ENCODE measurements around the gene IPCEF1. TPM values are rescaled to one million over a fixed set of nuclear protein-coding genes. Genes with fewer than 3 reads are reported as not detected.

Gene IPCEF1
- total RNA-seq, 3 donors from 2014 or later, result 1.8 to 3.4 (median 2.3) TPM

DNA sequence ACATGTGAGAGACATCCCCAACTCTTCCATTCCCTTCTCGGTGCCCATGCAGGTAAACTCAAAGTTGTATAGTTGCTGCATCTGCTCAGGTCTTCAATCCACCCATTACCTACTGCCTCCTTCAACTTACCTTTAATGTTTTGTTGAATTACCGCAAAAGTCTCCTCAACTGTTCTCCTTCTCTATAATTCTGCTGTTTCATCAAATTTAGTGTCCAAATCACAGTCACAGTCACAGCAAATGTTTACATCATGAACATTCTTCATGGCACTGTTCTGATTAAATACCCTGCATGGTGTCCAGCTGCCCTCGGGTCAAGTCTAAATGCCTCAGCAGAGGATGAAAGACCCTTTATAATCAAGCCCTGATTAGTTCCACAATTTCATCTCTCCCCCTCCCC is 130.1 kb downstream of the IPCEF1 start:
- intact Hi-C loops (cut with DNase I, micrococcal nuclease), result no loop called here
- Histone ChIP-seq H3K4me1 (ENCODE audit: low read depth) (no peaks in the 10 kb centered on the region), H3K36me3 (ENCODE audit: low read depth) (no peaks in the 10 kb centered on the region), H3K9me3 (no peaks in the 10 kb centered on the region), H3K4me3 (no peak overlapping the region)
- ATAC-seq (no peak), DNase-seq (no peak)
- TF ChIP-seq CTCF (IDR thresholded peaks at IDR 0.05), result no peak

GRCh38 chr6:154223296-154223695 is 133.3 kb downstream of the IPCEF1 start:
- Histone ChIP-seq H3K9me3 (no peaks in the 10 kb centered on the region), H3K4me3 (no peak overlapping the region), H3K36me3 (ENCODE audit: low read depth) (no peaks in the 10 kb centered on the region), H3K4me1 (ENCODE audit: low read depth) (no peaks in the 10 kb centered on the region)
- ATAC-seq (no peak), DNase-seq (no peak)
- TF ChIP-seq CTCF (IDR thresholded peaks at IDR 0.05), result no peak
- intact Hi-C loops (cut with DNase I, micrococcal nuclease), result no loop called here

DNA sequence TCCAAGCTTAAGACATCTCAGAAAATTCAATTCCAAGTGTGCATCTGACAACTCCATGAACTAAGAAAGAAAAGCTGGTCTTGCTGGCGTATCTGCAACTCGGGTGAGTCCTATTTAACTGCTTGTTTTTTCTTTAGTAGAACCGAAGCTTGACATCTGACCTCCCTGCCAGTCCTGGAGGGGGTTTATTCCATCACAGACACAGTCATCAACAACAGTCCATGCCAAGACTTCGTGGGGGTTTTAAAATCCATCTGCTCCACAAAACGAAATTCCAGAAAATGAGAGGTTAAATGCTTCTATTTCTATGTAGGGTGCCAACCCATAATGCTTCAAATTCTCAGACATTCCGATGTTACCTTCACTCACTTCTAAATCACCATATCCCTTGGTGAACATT is 133.9 kb downstream of the IPCEF1 start:
- no peaks in the 10 kb centered on the region for H3K9me3 ChIP-seq
- intact Hi-C loops (cut with DNase I, micrococcal nuclease), result no loop called here
- no peak for TF ChIP-seq CTCF (IDR thresholded peaks at IDR 0.05)
- DNase-seq (no peak), ATAC-seq (no peak)
- no peaks in the 10 kb centered on the region for H3K4me1 ChIP-seq (ENCODE audit: low read depth)
- no peaks in the 10 kb centered on the region for H3K36me3 ChIP-seq (ENCODE audit: low read depth)
- H3K4me3 ChIP-seq, result no peak overlapping the region

DNA sequence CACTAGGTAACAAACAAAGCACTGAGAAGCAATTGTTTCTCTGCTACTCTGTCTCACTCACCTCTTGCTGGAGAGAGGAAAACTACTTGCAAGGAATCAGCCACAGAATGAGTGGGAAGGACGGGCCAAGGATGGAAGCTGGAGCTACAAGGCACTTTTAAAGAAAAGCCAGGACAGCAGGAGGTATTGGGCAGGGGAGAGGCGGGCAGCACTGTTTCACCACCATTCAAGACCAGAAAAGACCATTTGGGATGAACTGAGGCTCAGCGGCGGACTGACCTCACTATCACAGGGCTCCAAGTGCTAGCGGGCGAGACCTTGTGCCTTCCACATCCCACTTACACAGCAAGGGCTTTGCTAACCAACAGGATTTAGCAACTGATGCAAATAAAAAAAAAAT is 137.4 kb downstream of the IPCEF1 start:
- intact Hi-C loops (cut with DNase I, micrococcal nuclease), result no loop called here
- no peak for ATAC-seq
- H3K36me3 ChIP-seq (ENCODE audit: low read depth), result no peaks in the 10 kb centered on the region
- no peak for TF ChIP-seq CTCF (IDR thresholded peaks at IDR 0.05)
- no peak for DNase-seq
- H3K9me3 ChIP-seq, result no peaks in the 10 kb centered on the region
- no peaks in the 10 kb centered on the region for H3K4me1 ChIP-seq (ENCODE audit: low read depth)
- H3K4me3 ChIP-seq, result no peak overlapping the region

DNA sequence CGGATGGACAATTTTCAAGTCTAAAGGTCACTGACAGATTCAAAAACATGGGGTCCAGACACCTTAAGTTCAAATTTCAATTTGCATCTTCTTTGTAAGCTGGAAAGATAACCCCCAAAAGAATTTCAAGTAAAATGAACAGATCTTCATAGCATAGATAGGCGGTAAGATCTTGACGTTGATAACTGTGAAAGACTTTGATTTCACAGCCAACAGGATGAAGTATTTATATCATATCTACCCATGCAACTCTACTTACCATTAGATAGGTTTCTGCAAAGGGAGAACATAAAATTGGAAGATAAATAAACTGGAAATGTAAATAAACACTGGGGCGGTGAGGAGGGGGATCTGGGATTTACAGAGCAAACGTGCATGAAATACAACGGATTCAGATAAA is 137.8 kb downstream of the IPCEF1 start:
- intact Hi-C loops (cut with DNase I, micrococcal nuclease), result no loop called here
- TF ChIP-seq CTCF (IDR thresholded peaks at IDR 0.05), result no peak
- Histone ChIP-seq H3K9me3 (no peaks in the 10 kb centered on the region), H3K4me3 (no peak overlapping the region), H3K36me3 (ENCODE audit: low read depth) (no peaks in the 10 kb centered on the region), H3K4me1 (ENCODE audit: low read depth) (no peaks in the 10 kb centered on the region)
- DNase-seq (no peak), ATAC-seq (no peak)

GRCh38 chr6:154218301-154218700 is 138.3 kb downstream of the IPCEF1 start:
- no peak for DNase-seq
- intact Hi-C loops (cut with DNase I, micrococcal nuclease), result no loop called here
- H3K4me3 ChIP-seq, result no peak overlapping the region
- ATAC-seq, result no peak
- TF ChIP-seq CTCF (IDR thresholded peaks at IDR 0.05), result no peak
- no peaks in the 10 kb centered on the region for H3K4me1 ChIP-seq (ENCODE audit: low read depth)
- H3K9me3 ChIP-seq, result no peaks in the 10 kb centered on the region
- no peaks in the 10 kb centered on the region for H3K36me3 ChIP-seq (ENCODE audit: low read depth)
